Activated B cell treated with CpG ODN at 0.5 μM for 24 hours (primary cell): ENCODE data around the gene MRPL51. TPM values are rescaled to one million over a fixed set of nuclear protein-coding genes. Genes with fewer than 3 reads are reported as not detected.
"Not testable (repeated sequence)": the region's sequence is repeated elsewhere in the genome, so short reads cannot be mapped to it uniquely, and the experiment has no call there.

ENCODE experiments used
- ATAC-seq: fragments of 200-7000 bp; cut with Tn5 transposase; one replicate; pipeline ENCODE4 v1.10.0; 2021; ENCODE audit warnings: low read depth, mild to moderate bottlenecking, moderate library complexity
- CTCF ChIA-PET: fragments of 350-600 bp; sonication (Branson Sonifier 250); formaldehyde crosslinking; loops from one replicate; lab custom pipeline; 2021; ENCODE audit warnings: antibody characterized with exemption; lab: Charles Lee
- POLR2A ChIA-PET: fragments of 350-600 bp; sonication (Branson Sonifier 250); formaldehyde crosslinking; loops from one replicate; lab custom pipeline; 2021; ENCODE audit warnings: antibody characterized with exemption; lab: Charles Lee
- DNase-seq: peaks from one replicate; pipeline ENCODE4 v3.0.0; 2022
- H3K27ac Mint-ChIP-seq: one replicate; pipeline ENCODE4 v1.8.0; 2020; ENCODE audit warnings: mixed read lengths
- H3K27me3 Mint-ChIP-seq: one replicate; pipeline ENCODE4 v1.8.0; 2021; ENCODE audit warnings: mixed read lengths
- H3K36me3 Mint-ChIP-seq: one replicate; pipeline ENCODE4 v1.8.0; 2021; ENCODE audit warnings: low read depth, mixed read lengths
- H3K4me1 Mint-ChIP-seq: one replicate; pipeline ENCODE4 v1.8.0; 2021; ENCODE audit warnings: mixed read lengths
- H3K4me3 Mint-ChIP-seq: one replicate; pipeline ENCODE4 v1.8.0; 2020; ENCODE audit warnings: mild to moderate bottlenecking, mixed read lengths
- H3K9me3 Mint-ChIP-seq: one replicate; pipeline ENCODE4 v1.8.0; 2020; ENCODE audit warnings: mixed read lengths
- intact Hi-C: fragments of 100-400 bp; cut with micrococcal nuclease; formaldehyde crosslinking; loops from one replicate; pipeline ENCODE4 v1.15.1; 2024
- total RNA-seq: library from RNA; stranded (reverse); gene quantifications from 2 replicates; pipeline ENCODE4 v1.2.3, GENCODE V29; 2022
- TF ChIP-seq, protein P1 (sequence below): fragments of 200-600 bp; IDR thresholded peaks from one replicate; pipeline ENCODE4 v1.8.0; 2022; ENCODE audit warnings: antibody characterized with exemption, mild to moderate bottlenecking

MRPL51 gene
- total RNA-seq, 1 donor from 2014 or later, result 130 TPM

DNA sequence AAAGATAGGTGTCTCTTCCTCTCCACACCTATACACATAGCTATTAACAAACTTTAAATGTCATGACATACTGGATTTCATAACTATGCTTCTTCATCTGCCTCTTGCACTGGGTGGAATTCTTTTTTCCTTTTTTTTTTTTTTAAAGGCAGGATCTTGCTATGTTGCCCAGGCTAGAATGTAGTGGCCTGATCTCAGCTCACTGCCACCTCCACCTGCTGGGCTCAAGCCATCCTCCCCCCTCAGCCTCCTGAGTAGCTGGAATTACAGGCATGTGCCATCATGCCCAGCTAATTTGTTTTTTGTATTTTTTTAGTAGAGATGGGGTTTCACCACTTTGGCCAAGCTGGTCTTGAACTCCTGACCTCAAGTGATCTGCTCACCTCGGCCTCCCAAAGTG lies 4.8 kb downstream of the MRPL51 start:
- ChIA-PET POLR2A (interaction anchor here (0.7 to 1.7 kb wide), 2 partner anchors 18 to 36 kb away, joined by 3 to 7 read pairs; partner anchors contain the start of gene VAMP1), CTCF (interaction anchor here (0.6 kb wide), 1 partner anchor 632 kb away, joined by 3 read pairs; no protein-coding TSS in a partner anchor)
- intact Hi-C loops, result no loop called here
- H3K27ac Mint-ChIP-seq, result no peak overlapping the region
- H3K4me3 Mint-ChIP-seq, result no peak overlapping the region
- DNase-seq (no peak), ATAC-seq (no peak)
- H3K27me3 Mint-ChIP-seq, result no peaks in the 10 kb centered on the region
- H3K36me3 Mint-ChIP-seq, result peaks cover 20% of the 10 kb centered on the region
- no peaks in the 10 kb centered on the region for H3K9me3 Mint-ChIP-seq
- TF ChIP-seq, protein P1, sequence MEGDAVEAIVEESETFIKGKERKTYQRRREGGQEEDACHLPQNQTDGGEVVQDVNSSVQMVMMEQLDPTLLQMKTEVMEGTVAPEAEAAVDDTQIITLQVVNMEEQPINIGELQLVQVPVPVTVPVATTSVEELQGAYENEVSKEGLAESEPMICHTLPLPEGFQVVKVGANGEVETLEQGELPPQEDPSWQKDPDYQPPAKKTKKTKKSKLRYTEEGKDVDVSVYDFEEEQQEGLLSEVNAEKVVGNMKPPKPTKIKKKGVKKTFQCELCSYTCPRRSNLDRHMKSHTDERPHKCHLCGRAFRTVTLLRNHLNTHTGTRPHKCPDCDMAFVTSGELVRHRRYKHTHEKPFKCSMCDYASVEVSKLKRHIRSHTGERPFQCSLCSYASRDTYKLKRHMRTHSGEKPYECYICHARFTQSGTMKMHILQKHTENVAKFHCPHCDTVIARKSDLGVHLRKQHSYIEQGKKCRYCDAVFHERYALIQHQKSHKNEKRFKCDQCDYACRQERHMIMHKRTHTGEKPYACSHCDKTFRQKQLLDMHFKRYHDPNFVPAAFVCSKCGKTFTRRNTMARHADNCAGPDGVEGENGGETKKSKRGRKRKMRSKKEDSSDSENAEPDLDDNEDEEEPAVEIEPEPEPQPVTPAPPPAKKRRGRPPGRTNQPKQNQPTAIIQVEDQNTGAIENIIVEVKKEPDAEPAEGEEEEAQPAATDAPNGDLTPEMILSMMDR, result no peak
- H3K4me1 Mint-ChIP-seq, result peaks cover 10% of the 10 kb centered on the region

DNA sequence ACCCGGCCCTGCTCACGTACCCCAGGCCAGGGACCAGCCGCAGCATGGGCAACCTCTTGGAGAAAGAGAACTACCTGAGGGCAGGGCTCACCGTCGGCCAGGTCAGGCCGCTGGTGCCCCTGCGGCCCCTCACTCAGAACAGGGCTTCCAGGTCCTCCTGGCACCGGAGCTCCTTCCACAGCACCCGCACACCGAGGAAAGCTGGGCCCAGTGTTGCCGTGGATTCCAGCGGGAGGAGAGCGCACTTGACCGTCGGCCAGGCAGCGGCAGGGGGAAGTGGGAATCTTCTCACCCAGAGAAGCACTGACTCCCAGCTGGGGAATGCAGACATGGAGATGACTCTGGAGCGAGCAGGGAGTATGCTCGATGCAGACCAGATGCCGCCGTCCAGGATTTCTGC lies 14.6 kb downstream of the MRPL51 start:
- CTCF ChIA-PET, result interaction anchor here (1.1 kb wide), 1 partner anchor 59 kb away, joined by 3 read pairs; no protein-coding TSS in a partner anchor
- Mint-ChIP-seq H3K27ac (no peak overlapping the region), H3K27me3 (peaks cover 2% of the 10 kb centered on the region), H3K4me1 (no peaks in the 10 kb centered on the region), H3K36me3 (no peaks in the 10 kb centered on the region), H3K4me3 (no peak overlapping the region), H3K9me3 (no peaks in the 10 kb centered on the region)
- DNase-seq (no peak), ATAC-seq (no peak)
- TF ChIP-seq, protein P1, result no peak
- POLR2A ChIA-PET, result no interaction called here
- intact Hi-C loops, result no loop called here

DNA sequence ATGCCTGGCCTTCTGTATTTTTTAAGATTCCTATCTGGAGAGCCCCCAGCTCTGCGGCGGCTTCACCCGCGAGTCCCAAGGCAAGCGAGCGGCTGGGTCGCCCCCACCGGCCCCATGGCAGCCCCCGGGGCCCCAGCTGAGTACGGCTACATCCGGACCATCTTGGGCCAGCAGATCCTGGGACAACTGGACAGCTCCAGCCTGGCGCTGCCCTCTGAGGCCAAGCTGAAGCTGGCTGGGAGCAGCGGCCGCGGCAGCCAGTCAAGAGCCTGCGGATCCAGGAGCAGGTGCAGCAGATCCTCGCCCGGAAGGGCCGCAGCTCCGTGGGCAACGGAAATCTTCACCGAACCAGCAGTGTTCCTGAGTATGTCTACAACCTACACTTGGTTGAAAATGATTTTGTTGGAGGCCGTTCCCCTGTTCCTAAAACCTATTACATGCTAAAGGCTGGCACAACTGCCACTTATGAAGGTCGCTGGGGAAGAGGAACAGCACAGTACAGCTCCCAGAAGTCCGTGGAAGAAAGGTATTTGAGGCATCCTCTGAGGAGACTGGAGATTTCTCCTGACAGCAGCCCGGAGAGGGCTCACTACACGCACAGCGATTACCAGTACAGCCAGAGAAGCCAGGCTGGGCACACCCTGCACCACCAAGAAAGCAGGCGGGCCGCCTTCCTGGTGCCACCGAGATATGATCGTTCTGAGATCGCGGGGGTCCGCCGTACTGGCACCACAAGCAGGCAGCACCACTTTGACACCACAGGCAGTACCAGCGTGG lies 15.3 kb downstream of the MRPL51 start:
- DNase-seq, POLR2A ChIA-PET, intact Hi-C loops, H3K27me3 Mint-ChIP-seq, ATAC-seq, H3K4me3 Mint-ChIP-seq, H3K4me1 Mint-ChIP-seq, H3K36me3 Mint-ChIP-seq, H3K27ac Mint-ChIP-seq, H3K9me3 Mint-ChIP-seq: not testable (repeated sequence)
- CTCF ChIA-PET, result interaction anchor here (1.1 kb wide), 1 partner anchor 60 kb away, joined by 3 read pairs; no protein-coding TSS in a partner anchor

DNA sequence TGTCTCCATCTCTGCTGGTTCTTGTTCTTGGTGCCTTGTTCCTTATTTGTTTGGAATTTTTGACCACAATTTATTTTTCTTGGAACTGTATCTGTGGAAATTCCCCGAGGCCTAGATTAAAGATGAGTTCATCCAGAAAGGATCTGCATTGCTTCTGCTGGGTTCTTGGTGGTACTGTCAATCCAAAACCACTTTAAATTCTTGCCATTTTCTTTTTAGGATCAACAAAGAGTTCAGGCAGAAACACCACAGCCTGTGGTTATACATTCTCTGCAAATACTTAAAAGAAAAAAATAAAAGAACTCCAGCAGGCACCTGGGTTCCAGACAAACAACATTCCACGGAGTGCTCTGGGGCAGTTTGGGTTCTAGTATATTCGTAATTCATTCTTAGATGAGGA lies 16.6 kb downstream of the MRPL51 start:
- Mint-ChIP-seq H3K4me1 (no peaks in the 10 kb centered on the region), H3K4me3 (no peak overlapping the region), H3K27me3 (peaks cover 2% of the 10 kb centered on the region), H3K36me3 (no peaks in the 10 kb centered on the region), H3K9me3 (no peaks in the 10 kb centered on the region), H3K27ac (no peak overlapping the region)
- intact Hi-C loops, result no loop called here
- ChIA-PET POLR2A (no interaction called here), CTCF (no interaction called here)
- DNase-seq (no peak), ATAC-seq (no peak)
- TF ChIP-seq, protein P1, result no peak

DNA sequence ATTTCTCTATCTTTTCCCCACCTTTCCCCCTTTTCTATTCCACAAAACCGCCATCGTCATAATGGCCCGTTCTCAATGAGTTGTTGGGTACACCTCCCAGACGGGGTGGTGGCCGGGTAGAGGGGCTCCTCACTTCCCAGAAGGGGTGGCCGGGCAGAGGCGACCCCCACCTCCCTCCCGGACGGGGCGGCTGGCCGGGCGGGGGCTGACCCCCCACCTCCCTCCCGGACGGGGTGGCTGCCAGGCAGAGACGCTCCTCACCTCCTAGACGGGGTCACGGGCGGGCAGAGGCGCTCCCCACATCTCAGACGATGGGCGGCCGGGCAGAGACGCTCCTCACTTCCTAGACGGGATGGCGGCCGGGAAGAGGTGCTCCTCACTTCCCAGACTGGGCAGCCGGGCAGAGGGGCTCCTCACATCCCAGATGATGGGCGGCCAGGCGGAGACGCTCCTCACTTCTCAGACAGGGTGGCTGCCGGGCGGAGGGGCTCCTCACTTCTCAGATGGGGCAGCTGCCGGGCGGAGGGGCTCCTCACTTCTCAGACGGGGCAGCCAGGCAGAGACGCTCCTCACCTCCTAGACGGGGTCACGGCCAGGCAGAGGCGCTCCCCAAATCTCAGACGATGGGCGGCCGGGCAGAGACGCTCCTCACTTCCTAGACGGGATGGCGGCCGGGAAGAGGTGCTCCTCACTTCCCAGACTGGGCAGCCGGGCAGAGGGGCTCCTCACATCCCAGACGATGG lies 17.7 kb downstream of the MRPL51 start:
- intact Hi-C loops, H3K36me3 Mint-ChIP-seq, POLR2A ChIA-PET, H3K4me1 Mint-ChIP-seq, DNase-seq, CTCF ChIA-PET, H3K27ac Mint-ChIP-seq, H3K4me3 Mint-ChIP-seq, H3K27me3 Mint-ChIP-seq, ATAC-seq, H3K9me3 Mint-ChIP-seq: not testable (repeated sequence)

DNA sequence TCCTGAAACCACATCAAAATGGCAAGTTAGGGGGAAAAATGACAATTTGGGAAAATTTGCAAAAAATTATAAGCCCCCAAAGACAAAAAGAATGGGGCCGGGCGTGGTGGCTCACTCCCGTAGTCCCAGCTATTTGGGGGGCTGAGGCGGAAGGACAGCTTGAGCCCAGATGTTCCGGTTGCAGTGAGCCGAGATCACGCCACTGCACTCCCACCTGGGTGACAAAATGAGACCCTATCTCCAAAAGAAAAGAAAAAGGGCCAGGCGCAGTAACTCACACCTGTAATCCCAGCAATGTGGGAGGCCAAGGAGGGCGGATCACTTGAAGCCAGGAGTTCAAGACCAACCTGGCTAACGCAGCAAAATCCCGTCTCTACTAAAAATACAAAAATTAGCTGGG lies 20.6 kb downstream of the MRPL51 start:
- ATAC-seq, result no peak

More for the DNA sequence above, 20.6 kb downstream of the MRPL51 start:
- CTCF ChIA-PET, result no interaction called here
- Mint-ChIP-seq H3K4me3 (no peak overlapping the region), H3K4me1 (peaks cover 29% of the 10 kb centered on the region), H3K27me3 (no peaks in the 10 kb centered on the region), H3K36me3 (peaks cover 8% of the 10 kb centered on the region), H3K27ac (no peak overlapping the region), H3K9me3 (no peaks in the 10 kb centered on the region)
- TF ChIP-seq, protein P1, result no peak
- POLR2A ChIA-PET, result interaction anchor here (3.3 to 4.2 kb wide), 3 partner anchors 19 to 63 kb away, joined by 46 to 89 read pairs (median 88); partner anchors contain the start of genes GAPDH and MRPL51
- DNase-seq, result no peak
- intact Hi-C loops, result loop anchor here (5.0 kb wide), 1 partner anchor 195 kb away; no protein-coding TSS in a partner anchor
